ENCODE measurements around the gene TNFRSF11A.
A peak's percentile ranks its signal among the peaks of the same experiment; 100 is the strongest.

The TNFRSF11A gene

DNA sequence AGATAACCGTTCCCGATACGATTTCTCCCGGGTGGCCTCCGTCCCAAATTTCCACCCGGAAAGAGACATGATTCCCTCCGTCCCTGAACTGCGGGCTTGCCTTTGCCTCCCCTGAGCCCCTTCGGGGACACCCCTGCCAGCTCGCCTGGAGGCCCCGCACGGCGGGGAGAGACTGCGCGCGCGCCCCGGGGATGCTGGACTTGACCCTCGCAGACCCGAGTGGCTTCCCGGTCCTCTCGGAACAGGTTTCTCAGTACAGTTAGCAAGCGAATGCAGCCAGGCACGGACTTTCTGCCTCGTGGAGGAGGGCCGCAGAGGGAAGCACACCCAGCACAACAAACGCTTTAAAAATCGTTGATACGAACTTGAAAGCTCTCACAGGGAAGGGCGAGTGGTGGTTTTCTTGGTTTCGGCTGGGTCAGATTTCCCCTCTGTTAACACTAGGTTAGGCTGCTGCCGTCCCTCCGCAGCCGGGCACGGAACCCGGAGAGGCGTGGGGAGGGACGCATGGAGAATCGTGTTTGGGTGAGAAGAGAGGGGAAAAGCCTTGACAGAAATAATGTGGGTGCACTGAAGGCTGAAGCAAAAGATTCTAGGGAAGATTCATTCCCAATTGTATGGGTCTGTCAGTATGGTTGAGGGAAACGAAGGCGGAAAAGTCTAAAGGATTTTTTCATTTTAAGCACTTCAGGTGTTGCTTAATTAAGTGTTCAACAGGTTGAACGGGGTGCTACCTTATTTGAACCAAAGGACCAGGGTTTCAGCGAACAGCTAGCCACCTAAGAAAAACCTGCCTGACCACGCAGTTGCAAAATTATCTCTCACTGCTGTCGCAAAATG, 916 bp downstream of the TNFRSF11A start:
- peak; percentile 49 to 59 for DNase-seq

DNA sequence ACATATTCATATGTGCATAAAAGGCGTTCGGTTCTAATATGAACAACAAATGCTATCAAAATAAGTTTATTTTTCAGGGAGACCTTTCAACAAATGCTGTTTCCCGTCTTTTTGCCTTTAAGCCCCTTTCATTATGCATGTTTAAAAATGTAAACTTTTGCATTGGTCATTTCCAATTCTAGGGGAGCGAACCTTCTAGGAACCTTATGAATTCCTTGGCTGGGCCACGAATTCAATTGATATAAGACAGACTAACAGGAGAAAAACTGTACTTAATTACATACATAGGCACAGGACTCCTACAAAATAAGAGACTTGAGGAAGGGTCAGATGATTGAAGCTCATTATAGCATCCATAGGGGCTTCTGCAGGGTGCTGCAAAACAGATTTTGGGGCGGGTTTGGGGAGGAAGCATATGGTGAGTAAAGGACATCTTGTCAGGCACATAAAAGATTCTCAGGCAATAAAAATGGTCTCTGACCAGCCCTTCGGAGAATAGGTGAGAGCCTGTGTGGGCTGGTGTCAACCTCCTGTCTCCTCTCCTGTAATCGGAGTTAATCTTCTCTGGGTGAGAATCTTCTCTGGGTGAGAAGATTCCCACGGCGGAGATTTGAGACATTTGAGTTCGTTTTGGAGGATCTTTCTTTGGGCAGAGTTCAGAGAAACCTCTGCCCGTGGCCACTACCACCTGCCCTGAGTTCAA, 1.7 kb downstream of the TNFRSF11A start:
- no peak for DNase-seq

GRCh38 chr18:62327977-62328376, 2.9 kb downstream of the TNFRSF11A start:
- DNase-seq, result no peak

DNA sequence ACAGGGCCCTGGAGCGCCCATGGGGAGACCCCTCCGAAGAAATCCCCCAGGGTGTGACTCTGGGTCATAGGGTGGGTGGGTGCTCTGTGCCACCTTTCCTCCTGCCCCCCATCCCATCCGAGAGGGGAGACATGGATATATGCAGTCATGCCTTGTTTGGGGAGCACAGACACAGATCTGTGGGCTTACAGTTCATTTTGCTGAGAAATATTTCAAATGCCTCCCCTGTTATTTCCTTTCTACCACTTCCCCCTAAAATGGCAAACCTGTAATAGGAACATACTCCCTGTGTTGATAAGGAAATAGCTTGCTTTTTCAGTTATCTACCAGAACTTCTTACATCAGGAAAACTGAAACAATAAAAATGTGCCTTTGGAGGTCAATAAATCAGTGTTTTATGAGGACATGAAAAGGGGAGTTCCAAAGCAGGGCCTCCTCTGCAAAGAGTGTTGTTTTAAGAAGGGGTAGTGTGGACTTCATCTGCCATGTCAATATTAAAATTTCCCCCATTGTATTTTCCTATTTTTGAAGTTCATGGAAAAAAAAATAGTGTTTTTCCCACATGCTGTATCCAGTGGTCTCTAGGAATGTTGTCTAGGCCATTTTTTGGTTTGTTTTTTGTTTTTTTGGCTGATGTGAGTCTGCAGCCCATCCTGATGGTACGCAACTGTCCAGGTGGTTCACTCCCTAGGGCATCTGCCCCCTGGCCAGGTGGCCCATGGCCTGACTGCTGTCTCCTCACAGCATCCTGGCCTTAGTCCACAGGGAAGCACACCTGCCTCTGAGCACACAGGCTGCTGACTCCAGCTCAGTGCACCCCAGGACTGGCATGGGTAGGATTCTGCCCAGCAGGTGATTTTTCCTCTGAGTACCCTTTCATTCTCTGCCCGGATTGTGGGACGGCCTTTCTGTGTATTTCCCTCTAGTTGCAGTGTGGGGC, 3.7 kb downstream of the TNFRSF11A start:
- DNase-seq, result no peak

GRCh38 chr18:62329691-62330454, 4.8 kb downstream of the TNFRSF11A start:
- DNase-seq, result peak; percentile 49 to 64

GRCh38 chr18:62330650-62331049, 5.5 kb downstream of the TNFRSF11A start:
- DNase-seq, result no peak

DNA sequence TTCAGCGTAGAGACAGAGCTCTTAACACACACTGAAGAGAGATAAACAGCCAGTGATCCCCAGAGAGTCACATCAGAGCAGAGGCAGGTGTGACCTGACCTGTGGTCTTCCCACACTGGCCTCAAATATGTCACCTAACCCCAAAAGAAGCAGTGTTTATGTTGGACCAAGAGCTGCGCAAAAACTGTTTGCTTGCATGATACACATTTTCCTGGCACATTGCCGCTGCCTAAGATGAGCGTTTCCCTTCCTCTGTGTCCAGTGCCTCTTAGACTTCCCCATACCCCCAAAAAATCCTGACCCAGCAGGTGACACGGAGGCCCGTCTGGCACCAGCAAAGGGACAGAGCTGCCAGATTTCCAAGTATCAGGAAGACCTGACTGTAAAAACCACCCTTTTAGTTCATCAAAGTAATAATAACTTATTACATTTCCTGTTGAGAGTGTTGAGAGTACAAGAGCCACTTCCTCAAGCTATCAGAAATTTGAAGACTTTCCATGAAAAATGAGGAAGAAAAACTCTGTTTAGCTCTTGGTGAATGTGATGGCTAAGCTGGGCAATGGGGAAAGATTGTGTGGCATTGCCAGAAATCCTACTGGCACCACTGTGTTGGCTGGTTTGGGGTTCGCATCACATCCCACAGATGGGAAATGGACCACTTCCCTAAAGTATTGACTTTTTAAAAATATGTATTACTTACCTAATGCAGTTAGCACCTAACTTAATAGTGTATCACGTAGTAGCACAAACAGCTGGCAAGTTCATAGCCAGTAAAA, 6.7 kb downstream of the TNFRSF11A start:
- DNase-seq, result no peak

DNA sequence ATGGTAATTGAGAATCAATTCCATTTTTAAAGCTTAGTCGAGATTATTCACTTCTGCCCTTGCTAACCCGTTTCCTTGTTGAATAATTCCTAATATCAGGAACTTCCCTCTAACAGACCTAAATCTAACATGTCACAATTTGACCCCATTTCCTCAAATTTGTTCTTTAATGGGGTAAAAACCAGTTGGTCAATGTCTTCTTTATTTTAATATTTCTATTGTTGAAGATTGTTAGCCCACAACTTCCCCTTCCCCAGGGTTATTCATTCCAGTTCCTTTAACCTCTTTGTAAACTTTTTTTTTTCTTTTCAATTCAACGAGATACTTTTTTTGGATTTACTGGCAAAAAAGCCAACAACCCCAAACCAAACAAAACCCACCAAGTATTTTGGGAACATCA, 7.3 kb downstream of the TNFRSF11A start:
- no peak for DNase-seq

DNA sequence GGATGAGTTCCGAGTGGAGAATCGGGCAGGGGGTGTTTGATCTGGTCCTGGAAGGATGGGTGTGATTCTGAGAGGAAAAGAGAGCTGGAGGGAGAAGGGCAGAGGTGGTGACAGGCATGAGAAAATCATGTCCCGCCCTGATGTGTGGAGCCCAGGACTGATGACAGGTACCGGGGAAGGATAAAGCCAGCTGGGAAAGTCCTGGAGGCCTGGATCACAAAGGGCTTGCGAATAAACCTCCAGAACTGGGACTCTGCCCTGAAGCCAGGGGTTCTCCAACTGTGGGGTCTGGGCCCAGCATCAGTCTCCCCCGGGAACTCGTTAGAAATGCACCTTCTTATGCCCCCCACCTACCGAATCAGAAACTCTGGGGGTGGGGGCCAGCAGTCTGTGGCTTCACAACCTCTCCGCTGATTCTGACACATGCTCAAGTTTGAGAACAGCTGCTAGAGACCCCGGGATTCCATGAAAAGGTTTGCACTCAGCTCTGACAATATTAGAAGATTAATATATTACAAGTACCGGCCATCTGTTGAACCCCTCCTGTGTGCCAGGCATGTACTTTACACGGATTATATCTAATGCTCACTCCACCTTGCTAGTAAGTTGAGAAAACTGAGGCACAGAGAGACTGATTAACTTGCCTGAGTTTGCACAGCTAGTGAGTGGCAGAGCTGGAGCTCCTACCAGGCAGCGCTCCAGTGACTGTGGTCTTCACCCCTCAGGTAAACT, 8.0 kb downstream of the TNFRSF11A start:
- DNase-seq, result no peak

DNA sequence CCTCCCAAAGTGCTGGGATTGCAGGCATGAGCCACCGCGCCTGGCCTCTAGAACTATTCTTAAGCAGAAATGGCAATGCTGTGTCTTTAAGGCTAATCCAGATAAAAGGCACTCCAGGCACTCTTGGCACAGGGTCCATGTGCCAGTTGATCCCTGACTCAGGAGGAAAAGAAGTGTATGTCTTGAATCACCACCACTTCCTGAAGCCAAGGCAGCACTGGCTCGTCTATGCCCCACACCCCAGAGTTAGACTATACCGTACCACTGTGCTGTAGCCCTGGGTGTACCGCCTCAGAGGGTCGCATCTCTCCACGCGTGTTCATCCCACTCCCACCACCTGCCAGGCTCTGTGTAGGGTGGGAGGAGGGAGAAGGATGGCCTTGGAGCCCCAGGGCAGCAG, 9.0 kb downstream of the TNFRSF11A start:
- DNase-seq, result no peak

GRCh38 chr18:62335494-62335893, 10.4 kb downstream of the TNFRSF11A start:
- no peak for DNase-seq

DNA sequence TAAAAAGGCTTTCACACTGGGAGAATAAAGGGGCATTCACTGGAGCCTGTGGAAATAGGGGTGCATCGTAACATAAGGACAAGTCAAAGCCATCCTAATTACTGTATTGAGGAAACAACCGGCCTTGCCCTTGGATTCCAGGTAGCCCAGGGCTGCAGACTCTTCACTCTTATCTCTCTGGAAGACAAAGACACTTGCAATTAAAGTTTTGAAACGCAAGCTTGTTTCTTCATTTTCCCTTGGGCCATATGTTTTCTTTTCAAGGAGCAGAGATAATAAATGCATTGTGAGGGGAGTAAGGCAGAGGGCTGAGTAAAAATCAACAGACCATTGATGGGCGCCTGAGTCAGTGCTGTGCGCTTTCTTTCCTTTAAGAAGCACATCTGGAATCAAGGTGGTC, 11.5 kb downstream of the TNFRSF11A start:
- no peak for DNase-seq

DNA sequence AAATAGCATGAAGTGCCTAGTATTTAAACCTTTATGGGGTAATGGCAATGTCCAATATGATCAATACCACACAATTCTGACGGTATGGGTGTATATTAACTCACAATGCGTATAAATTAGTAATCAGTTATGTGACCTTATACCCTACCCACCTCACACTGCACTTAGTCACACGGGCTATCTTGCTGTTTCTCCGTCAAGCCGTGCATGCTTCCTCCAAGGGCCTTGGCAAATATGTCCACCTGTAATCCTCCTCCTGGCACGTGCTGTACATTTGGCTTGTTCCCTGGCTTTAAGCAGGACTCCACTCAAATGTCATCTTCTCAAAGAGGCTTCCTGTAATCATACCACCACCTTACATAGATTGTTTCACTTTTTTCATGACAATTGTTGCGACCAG, 12.2 kb downstream of the TNFRSF11A start:
- DNase-seq, result no peak

- DNase-seq, result no peak
These were observed 13.5 kb downstream of the TNFRSF11A start for GRCh38 chr18:62338446-62339105.

GRCh38 chr18:62339106-62339988, 14.2 kb downstream of the TNFRSF11A start:
- DNase-seq, result peak; percentile 30 to 53

GRCh38 chr18:62340996-62341395, 15.9 kb downstream of the TNFRSF11A start:
- DNase-seq, result no peak

GRCh38 chr18:62341473-62341872, 16.4 kb downstream of the TNFRSF11A start:
- DNase-seq, result no peak

- no peak for DNase-seq
These were observed 17.8 kb downstream of the TNFRSF11A start for GRCh38 chr18:62342884-62343283.

GRCh38 chr18:62343316-62343715, 18.2 kb downstream of the TNFRSF11A start:
- DNase-seq, result no peak
